ENCODE measurements around the gene CUZD1.

- TF ChIP-seq CTCF (IDR thresholded peaks at IDR 0.05) (no peak), POLR2A (IDR thresholded peaks at IDR 0.05) (no peak)
Observed at GRCh38 chr10:122861711-122862161, 16.1 kb upstream of the CUZD1 start.

Measured in testis (tissue), 2 donors.